Measurements from ENCODE around the gene LRP1B. TPM values are rescaled to one million over a fixed set of nuclear protein-coding genes. Genes with fewer than 3 reads are reported as not detected.

The LRP1B gene
- total RNA-seq, 2 donors from 2014 or later = 0.79 to 1.8 TPM

DNA sequence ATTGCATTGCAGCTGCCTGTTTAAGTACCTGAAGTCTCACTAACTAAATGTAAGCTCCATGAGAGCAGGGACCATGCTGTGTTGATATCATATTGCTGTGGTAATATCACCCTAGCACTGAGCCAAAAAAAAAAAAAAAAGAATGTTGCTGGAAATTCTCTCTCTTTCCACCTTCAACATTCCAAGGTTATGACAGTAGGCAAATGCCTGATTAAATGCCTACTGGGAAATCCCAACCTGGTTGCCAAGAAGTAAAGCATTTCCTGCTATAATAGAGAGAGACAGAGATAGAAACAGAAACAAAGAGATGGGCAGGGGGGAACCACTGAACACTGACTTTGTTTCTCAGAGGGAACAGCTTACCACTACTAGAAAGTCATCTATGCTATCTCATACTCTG, 1604.2 kb downstream of the LRP1B start:
- no peak for DNase-seq
- Histone ChIP-seq H3K9ac (ENCODE audit: extremely low read depth, low read length, poor library complexity, severe bottlenecking) (no peak overlapping the region), H3K27me3 (ENCODE audit: control insufficient read depth, insufficient read depth, low read length, poor library complexity, severe bottlenecking) (no peaks in the 10 kb centered on the region), H3K9me3 (ENCODE audit: control insufficient read depth, low read length) (no peaks in the 10 kb centered on the region), H3K27ac (ENCODE audit: low read depth, low read length) (no peak overlapping the region), H3K4me3 (ENCODE audit: low read length) (no peak overlapping the region), H3K4me1 (ENCODE audit: control insufficient read depth, insufficient read depth, low read length) (no peaks in the 10 kb centered on the region), H3K36me3 (ENCODE audit: control insufficient read depth, insufficient read depth, low read length) (no peaks in the 10 kb centered on the region)
- H3K27me3 Mint-ChIP-seq (ENCODE audit: insufficient read depth) = no peaks in the 10 kb centered on the region
- no peak overlapping the region for H3K27ac Mint-ChIP-seq
- TF ChIP-seq, protein P1, sequence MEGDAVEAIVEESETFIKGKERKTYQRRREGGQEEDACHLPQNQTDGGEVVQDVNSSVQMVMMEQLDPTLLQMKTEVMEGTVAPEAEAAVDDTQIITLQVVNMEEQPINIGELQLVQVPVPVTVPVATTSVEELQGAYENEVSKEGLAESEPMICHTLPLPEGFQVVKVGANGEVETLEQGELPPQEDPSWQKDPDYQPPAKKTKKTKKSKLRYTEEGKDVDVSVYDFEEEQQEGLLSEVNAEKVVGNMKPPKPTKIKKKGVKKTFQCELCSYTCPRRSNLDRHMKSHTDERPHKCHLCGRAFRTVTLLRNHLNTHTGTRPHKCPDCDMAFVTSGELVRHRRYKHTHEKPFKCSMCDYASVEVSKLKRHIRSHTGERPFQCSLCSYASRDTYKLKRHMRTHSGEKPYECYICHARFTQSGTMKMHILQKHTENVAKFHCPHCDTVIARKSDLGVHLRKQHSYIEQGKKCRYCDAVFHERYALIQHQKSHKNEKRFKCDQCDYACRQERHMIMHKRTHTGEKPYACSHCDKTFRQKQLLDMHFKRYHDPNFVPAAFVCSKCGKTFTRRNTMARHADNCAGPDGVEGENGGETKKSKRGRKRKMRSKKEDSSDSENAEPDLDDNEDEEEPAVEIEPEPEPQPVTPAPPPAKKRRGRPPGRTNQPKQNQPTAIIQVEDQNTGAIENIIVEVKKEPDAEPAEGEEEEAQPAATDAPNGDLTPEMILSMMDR (conservative IDR thresholded peaks at IDR 0.05) = no peak
- H3K9me3 Mint-ChIP-seq = no peaks in the 10 kb centered on the region
- H3K36me3 Mint-ChIP-seq (ENCODE audit: low read depth) = no peaks in the 10 kb centered on the region
- no peaks in the 10 kb centered on the region for H3K4me1 Mint-ChIP-seq
- no peak overlapping the region for H3K4me3 Mint-ChIP-seq

DNA sequence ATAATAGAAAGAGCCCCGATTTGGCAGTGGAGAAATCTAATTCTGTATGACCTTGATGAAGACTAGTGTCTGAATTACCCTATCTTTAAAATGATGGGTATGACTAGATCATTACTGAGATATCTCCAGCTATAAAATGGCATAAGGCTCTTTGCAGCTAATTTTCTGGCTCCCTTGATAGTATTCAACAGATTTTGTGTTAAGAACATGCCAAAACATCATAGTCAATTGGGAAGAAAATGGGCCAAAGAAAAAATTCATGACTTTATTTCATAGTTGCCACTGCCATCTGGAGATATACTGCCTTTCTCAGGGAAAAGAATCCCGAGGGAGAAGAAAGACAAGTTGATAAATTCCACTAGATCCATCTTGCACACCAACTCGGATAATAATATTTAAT, 1618.7 kb downstream of the LRP1B start:
- Mint-ChIP-seq H3K27me3 (ENCODE audit: insufficient read depth) (no peaks in the 10 kb centered on the region), H3K27ac (no peak overlapping the region), H3K9me3 (no peaks in the 10 kb centered on the region), H3K4me3 (no peak overlapping the region), H3K36me3 (ENCODE audit: low read depth) (no peaks in the 10 kb centered on the region), H3K4me1 (no peaks in the 10 kb centered on the region)
- DNase-seq = no peak
- WGBS, 2 experiments (ENCODE audit: insufficient coverage in 1 of 2, insufficient read length in 1 of 2) = 50 to 100% methylated on average over 1 to 2 of the region's 3 CpGs
- Histone ChIP-seq H3K27me3 (ENCODE audit: control insufficient read depth, insufficient read depth, low read length, poor library complexity, severe bottlenecking) (no peaks in the 10 kb centered on the region), H3K27ac (ENCODE audit: low read depth, low read length) (no peak overlapping the region), H3K9me3 (ENCODE audit: control insufficient read depth, low read length) (no peaks in the 10 kb centered on the region), H3K4me3 (ENCODE audit: low read length) (no peak overlapping the region), H3K36me3 (ENCODE audit: control insufficient read depth, insufficient read depth, low read length) (no peaks in the 10 kb centered on the region), H3K9ac (ENCODE audit: extremely low read depth, low read length, poor library complexity, severe bottlenecking) (no peak overlapping the region), H3K4me1 (ENCODE audit: control insufficient read depth, insufficient read depth, low read length) (no peaks in the 10 kb centered on the region)
- TF ChIP-seq, protein P1 (conservative IDR thresholded peaks at IDR 0.05) = no peak

DNA sequence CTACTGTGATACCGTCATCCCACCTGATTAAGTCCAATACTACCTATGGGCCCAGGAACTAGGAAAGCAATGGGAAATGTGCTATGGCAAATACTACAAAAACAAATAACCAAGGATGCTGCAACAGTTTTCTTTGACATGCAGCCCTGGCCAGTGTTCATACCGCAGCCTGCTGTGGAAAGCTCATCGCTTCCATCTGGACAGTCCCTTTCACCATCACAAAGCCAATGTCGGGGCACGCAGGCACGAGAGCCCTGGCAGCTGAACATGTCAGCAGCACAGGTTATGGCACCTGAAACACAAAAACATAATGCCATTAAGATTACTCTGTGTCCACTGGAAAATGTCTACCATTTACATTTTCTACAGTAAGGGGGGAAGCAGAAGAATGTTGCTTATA, 1621.1 kb downstream of the LRP1B start:
- Histone ChIP-seq H3K9ac (ENCODE audit: extremely low read depth, low read length, poor library complexity, severe bottlenecking) (no peak overlapping the region), H3K4me3 (ENCODE audit: low read length) (no peak overlapping the region), H3K4me1 (ENCODE audit: control insufficient read depth, insufficient read depth, low read length) (no peaks in the 10 kb centered on the region), H3K27me3 (ENCODE audit: control insufficient read depth, insufficient read depth, low read length, poor library complexity, severe bottlenecking) (no peaks in the 10 kb centered on the region), H3K9me3 (ENCODE audit: control insufficient read depth, low read length) (no peaks in the 10 kb centered on the region), H3K36me3 (ENCODE audit: control insufficient read depth, insufficient read depth, low read length) (no peaks in the 10 kb centered on the region), H3K27ac (ENCODE audit: low read depth, low read length) (no peak overlapping the region)
- TF ChIP-seq, protein P1 (conservative IDR thresholded peaks at IDR 0.05) = no peak
- no peak for DNase-seq
- Mint-ChIP-seq H3K36me3 (ENCODE audit: low read depth) (no peaks in the 10 kb centered on the region), H3K4me3 (no peak overlapping the region), H3K27me3 (ENCODE audit: insufficient read depth) (no peaks in the 10 kb centered on the region), H3K4me1 (no peaks in the 10 kb centered on the region), H3K27ac (no peak overlapping the region), H3K9me3 (no peaks in the 10 kb centered on the region)
- WGBS, 2 experiments (ENCODE audit: insufficient coverage in 1 of 2, insufficient read length in 1 of 2) = 95 to 100% methylated on average over 1 to 6 of the region's 6 CpGs
